ENCODE data around the gene TYK2.
"Not testable (repeated sequence)": the region's sequence is repeated elsewhere in the genome, so short reads cannot be mapped to it uniquely, and the experiment has no call there.

TYK2 gene

DNA sequence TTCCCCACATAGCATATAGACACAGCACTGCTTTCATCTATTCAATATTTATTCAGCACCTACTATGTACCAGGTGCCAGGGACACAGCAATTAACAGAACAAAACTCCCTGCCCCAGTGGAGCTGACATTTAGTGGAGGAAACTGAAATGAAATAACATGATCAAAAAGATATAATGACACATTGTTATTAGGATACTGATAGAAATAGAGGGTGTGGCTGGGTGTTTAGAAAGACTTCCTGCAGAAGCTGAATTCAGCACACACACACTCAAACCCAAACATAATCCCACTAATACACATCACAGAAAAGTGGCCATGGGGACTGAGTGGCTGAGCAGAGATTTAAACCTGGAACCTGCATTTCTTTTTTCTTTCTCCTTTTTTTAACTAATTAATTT lies 26.7 kb upstream of the TYK2 start:
- no peak for DNase-seq

GRCh38 chr19:10406191-10406590 lies 25.8 kb upstream of the TYK2 start:
- no peak for DNase-seq

- DNase-seq: no peak
Observed at GRCh38 chr19:10404888-10405820, 24.8 kb upstream of the TYK2 start.

DNA sequence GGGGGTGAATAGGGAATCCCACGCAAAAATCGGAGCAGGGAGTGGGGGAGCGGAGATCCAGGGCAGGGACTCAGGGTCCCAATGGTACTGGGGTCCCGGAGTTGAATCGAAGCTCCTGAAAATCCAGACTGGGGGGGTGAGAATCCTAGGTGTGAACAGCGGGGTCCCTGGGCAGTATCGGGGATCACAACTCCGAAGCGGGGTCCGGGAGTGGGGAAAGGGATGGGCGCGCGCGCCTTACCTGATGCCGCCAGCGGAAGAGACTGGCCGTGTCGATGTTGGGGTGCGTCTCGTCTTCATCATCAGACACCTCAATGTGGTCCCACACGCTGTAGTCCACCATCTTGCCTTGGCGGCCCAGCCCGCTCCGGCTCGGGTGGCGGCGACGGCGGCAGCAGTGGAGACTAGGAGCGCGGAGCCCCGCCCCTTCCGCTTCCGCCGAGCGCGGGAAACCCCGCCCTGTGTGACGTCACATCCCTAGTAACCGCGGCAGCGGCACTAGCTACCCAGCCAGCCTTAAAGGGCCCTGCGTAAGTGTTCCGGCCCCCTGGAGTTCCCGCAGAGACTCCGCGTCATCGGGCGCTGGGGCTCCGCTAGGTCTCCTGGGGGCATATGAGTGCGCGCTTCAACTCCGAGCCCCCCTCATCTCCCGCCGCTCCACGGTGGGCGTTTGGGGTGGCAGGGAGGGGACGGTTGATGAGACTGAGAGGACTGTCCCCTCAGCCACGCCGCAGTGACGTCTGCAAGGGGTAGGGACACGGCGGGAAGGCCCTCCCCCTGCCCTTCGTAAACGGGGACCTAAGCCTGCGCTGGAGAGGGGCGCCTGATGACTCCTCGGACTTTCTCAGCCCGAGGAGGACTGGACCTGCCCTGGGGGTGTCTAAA lies 23.0 kb upstream of the TYK2 start, which contains the start of gene CDC37:
CDC37 (minus strand) TSS at position 406 of the 885 bp plus-strand sequence; CDS start at position 343, 63 bp downstream.
- peak; percentile 65 for DNase-seq

GRCh38 chr19:10402441-10403038 lies 22.2 kb upstream of the TYK2 start:
- no peak for DNase-seq

DNA sequence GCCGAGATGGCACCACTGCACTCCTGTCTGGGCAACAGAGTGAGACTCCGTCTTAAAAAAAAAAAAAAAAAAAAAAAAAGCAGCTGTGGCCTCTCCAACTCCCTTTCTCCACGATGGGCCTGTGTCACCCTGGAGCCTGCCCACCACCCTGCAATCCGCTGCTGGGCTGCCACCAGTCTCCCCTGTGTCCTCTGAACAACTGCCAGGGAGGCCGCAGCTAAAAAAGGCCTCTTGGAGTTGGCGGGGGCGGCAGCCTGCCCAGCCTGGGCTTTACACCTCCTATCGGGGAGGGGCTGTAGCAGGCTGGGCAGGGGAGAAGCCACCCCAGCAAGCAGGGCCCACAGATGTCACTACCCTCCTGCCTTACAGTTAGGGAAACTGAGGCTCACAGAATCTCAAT lies 19.5 kb upstream of the TYK2 start:
- no peak for DNase-seq

DNA sequence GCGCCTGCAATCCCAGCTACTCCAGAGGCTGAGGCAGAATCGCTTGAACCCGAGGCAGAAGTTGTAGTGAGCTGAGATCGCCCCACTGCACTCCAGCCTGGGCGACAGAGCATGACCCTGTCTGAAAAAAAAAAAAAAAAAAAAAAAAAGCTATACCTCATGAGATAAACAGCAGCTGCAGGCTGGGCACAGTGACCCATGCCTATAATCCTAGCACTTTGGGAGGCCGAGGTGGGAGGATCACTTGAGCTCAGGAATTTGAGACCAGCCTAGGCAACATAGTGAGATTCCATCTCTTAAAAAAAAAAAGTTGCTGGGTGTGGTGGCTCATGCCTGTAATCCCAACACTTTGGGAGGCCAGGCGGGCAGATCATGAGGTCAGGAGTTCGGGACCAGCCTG lies 19.0 kb upstream of the TYK2 start:
- not testable (repeated sequence) for DNase-seq

GRCh38 chr19:10398819-10399218 lies 18.4 kb upstream of the TYK2 start:
- no peak for DNase-seq

- DNase-seq: no peak
Observed at GRCh38 chr19:10395917-10396316, 15.5 kb upstream of the TYK2 start.

DNA sequence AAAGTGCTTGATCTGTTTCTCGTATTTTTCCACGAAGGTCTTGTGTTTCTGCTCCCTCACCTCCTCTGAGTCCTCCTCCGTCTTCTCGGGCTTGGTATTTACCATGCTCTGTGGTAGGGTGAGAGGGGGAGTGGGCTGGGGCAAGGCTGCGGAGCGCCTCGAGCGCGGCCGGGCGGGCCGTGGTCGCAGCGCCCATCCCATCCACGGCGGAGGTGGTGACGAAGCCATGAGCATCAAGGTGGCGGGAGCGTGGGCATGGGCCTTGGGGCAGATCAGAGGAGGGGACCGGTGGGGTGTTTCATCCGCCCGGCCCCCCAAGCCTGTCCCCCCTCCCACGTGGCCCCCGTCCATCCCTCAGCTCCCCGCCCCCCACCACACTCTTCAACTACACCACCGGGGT lies 15.1 kb upstream of the TYK2 start:
- no peak for DNase-seq

GRCh38 chr19:10395003-10395402 lies 14.6 kb upstream of the TYK2 start:
- DNase-seq: no peak

GRCh38 chr19:10393137-10393536 lies 12.8 kb upstream of the TYK2 start:
- DNase-seq: no peak

DNA sequence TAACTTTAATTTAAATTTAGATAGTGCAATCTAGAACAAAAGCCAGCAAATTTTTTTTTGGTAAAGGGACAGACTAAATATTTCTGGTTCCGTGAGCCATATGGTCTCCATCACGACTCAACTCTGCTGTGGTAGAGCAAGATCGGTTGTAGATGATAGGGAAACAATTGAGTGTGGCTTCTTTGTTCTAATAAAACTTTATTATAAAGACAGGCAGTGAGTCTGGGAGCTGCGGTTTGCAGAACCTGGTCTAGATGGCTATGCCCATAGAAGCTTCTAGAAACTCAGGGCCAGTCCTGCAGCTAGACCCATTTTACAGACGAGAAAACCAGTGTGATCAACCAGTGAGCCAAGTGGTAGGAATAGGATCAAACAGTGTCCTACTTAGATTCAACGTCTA lies 11.7 kb upstream of the TYK2 start:
- DNase-seq: no peak

DNA sequence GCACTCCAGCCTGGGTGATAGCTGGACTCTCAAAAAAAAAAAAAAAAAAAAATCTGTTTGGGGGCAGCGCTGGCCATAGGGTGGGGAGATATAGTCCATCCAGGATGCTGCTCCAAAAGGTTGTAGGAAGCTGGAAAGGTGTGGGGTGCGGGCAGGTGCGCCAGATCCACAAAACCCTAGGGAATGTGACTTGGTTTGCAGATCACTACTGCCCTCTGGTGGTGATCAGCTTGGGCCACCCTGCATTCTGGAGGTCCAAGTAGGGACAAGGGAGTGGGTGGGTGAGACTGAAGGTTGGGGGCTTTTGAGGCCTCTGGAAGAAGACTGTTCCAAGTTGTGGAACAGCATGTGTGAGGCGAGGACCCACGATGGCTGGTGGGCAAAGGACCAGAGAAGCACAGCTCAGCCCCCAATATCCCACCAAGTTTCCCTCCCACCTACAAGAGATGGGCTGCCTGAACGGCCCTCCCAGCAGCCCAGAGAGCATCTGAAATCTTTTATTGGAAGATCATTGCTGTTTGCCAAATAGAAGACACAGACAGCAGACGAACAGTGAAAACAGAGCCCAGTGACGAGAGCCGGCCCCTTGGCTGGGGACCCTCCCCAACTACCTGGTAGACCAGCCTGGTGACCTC lies 10.4 kb upstream of the TYK2 start:
- DNase-seq: peak; percentile 1

GRCh38 chr19:10389863-10390262 lies 9.5 kb upstream of the TYK2 start:
- DNase-seq: no peak

DNA sequence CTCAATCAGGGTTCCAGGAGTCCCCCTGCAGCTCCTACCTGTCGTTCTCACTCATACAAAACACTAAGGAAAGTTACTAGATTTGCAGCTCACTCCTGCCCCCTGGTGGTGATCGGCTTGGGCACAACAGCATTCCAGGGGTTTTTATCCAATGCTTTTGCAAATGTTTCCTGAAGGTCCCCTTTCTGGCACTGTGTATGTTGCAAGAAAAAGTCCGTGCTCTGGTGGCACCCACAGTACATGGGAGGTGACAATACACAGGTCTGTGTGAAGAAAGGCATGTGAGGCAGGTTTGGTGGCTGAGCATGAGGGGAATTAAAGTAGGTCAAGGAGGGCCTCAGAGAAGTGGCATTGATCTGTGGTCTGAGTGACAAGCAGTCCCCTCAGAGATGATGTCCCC lies 8.6 kb upstream of the TYK2 start:
- DNase-seq: peak; percentile 30

- no peak for DNase-seq
Observed at GRCh38 chr19:10384580-10384979, 4.2 kb upstream of the TYK2 start.

- not testable (repeated sequence) for DNase-seq
Observed at GRCh38 chr19:10383223-10383499, 2.8 kb upstream of the TYK2 start.

DNA sequence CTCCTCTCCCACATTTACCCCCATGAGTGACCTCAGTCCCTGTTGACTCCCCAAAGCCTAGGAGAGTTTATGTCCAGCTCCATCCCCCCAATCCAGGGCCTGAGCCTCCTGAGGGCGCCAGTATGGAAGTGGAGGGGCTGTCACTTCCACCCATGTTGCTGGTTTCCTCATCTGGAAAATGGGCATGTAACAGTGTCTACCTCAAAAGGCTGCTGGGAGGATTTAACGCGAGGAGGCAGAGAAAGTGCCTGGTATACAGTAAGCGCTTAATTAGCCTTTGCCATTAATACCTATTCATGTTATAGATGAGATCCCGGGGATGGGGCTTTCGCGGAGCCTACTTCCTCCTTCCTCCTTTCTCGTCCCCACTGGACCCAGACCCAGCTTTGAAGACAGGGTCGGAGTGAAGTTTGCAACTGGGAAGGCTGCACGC lies 476 bp downstream of the TYK2 start:
- no peak for DNase-seq

DNA sequence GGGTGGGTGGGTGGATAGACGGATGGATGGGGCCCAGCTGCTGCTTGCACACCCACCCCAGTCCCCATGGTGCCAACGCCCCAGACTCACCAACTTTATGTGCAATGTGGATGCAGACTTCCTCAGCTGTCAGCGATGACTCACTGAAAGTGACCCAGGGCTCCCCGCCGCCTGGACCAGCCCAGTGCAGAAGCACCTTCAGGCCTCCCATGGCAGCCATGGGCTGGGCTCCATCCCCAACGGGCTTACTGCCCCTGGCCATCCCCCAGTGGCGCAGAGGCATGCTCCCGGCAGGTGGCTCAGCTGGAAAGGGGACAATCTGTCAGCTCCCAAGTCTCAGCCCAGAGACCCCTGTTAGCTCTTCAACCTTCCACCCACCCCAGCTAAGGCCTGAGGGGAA lies 2.2 kb downstream of the TYK2 start:
- DNase-seq: no peak

DNA sequence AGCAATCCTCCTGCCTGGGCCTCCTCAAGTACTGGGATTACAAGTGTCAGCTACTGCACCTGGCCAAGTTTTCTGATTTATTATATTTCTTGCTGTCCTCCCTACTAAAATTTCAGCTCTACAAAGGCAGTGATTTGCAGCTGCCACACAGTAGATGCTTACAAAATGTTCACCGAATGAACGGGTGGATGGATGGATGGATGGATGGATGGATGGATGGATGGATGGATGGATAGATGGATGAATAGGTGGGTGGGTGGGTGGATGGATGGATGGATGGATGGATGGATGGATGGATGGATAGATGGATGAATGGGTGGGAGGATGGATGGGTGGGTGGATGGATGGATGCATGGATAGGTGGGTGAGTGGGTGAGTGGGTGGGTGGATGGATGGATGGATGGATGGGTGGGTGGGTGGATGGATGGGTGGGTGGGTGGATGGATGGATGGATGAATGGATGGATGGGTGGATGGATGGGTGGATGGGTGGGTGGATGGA lies 3.2 kb downstream of the TYK2 start:
- not testable (repeated sequence) for DNase-seq

DNA sequence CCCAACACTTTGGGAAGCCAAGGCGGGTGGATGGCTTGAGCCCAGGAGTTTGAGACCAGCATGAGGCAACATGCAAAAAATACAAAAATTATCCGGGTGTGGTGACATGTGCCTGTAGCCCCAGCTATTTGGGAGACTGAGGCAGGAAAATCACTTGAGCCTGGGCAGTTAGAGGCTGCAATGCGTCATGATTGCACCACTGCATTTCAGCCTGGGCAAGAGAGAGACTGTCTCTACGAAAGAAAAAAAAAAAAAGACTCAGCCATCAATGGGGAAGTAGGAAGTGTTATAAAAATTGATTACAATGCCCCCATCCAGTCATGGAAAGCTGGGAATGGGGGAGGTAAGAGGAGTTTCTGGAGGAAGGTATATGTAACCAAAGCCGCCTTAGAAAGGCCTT lies 5.4 kb downstream of the TYK2 start:
- DNase-seq: no peak

GRCh38 chr19:10372690-10373089 lies 7.7 kb downstream of the TYK2 start:
- DNase-seq: no peak
